Osteocyte (in vitro differentiated cells): Measurements from ENCODE around the gene STAG3. TPM values are rescaled to one million over a fixed set of nuclear protein-coding genes. Genes with fewer than 3 reads are reported as not detected.

Source experiments
- DNase-seq: peaks from one replicate; pipeline ENCODE4 v3.0.0; 2021; ENCODE audit warnings: mixed read lengths; ENCODE audit not compliant: unreplicated experiment; ENCODE audit errors: extremely low spot score
- H3K27ac Mint-ChIP-seq: one replicate; pipeline ENCODE4 v1.8.0; 2021; ENCODE audit warnings: mild to moderate bottlenecking, mixed read lengths; ENCODE audit not compliant: unreplicated experiment
- H3K27me3 Mint-ChIP-seq: one replicate; pipeline ENCODE4 v1.8.0; 2021; ENCODE audit warnings: mixed read lengths; ENCODE audit not compliant: unreplicated experiment
- H3K36me3 Mint-ChIP-seq: one replicate; pipeline ENCODE4 v1.8.0; 2021; ENCODE audit warnings: mixed read lengths; ENCODE audit not compliant: unreplicated experiment
- H3K4me1 Mint-ChIP-seq: one replicate; pipeline ENCODE4 v1.8.0; 2021; ENCODE audit warnings: mixed read lengths; ENCODE audit not compliant: unreplicated experiment
- H3K4me3 Mint-ChIP-seq: one replicate; pipeline ENCODE4 v1.8.0; 2021; ENCODE audit warnings: mild to moderate bottlenecking, moderate library complexity, mixed read lengths; ENCODE audit not compliant: unreplicated experiment
- H3K9me3 Mint-ChIP-seq: one replicate; pipeline ENCODE4 v1.8.0; 2021; ENCODE audit warnings: mixed read lengths; ENCODE audit not compliant: unreplicated experiment
- CTCF ChIP-seq: fragments of 200-600 bp; sonication (generic); IDR thresholded peaks from 2 replicates; pipeline ENCODE4 v1.5.0; 2021; ENCODE audit warnings: antibody characterized with exemption, mild to moderate bottlenecking, moderate library complexity
- total RNA-seq: library from RNA; stranded (reverse); gene quantifications from 2 replicates; pipeline ENCODE4 v1.2.1, GENCODE V29; 2021

STAG3 gene
- total RNA-seq, 1 donor from 2014 or later, result 1.5 TPM

GRCh38 chr7:100160067-100160466 lies 17.7 kb upstream of the STAG3 start:
- Mint-ChIP-seq H3K4me3 (peak overlapping the region; percentile 29), H3K4me1 (peaks cover 27% of the 10 kb centered on the region), H3K27ac (no peak overlapping the region), H3K9me3 (no peaks in the 10 kb centered on the region), H3K36me3 (peaks cover 4% of the 10 kb centered on the region), H3K27me3 (no peaks in the 10 kb centered on the region)
- no peak for TF ChIP-seq CTCF
- no peak for DNase-seq

- H3K9me3 Mint-ChIP-seq, result no peaks in the 10 kb centered on the region
Observed at GRCh38 chr7:100163006-100163531, 14.6 kb upstream of the STAG3 start.

GRCh38 chr7:100163871-100164270 lies 13.8 kb upstream of the STAG3 start:
- Mint-ChIP-seq H3K36me3 (no peaks in the 10 kb centered on the region), H3K27ac (no peak overlapping the region), H3K9me3 (no peaks in the 10 kb centered on the region), H3K4me3 (no peak overlapping the region), H3K27me3 (peaks cover 8% of the 10 kb centered on the region), H3K4me1 (peaks cover 27% of the 10 kb centered on the region)
- DNase-seq, result no peak
- TF ChIP-seq CTCF, result no peak

More at GRCh38 chr7:100163006-100163531, 14.6 kb upstream of the STAG3 start:
- no peak for DNase-seq
- Mint-ChIP-seq H3K4me1 (peaks cover 23% of the 10 kb centered on the region), H3K27ac (no peak overlapping the region), H3K4me3 (no peak overlapping the region), H3K27me3 (peaks cover 8% of the 10 kb centered on the region), H3K36me3 (no peaks in the 10 kb centered on the region)
- TF ChIP-seq CTCF, result no peak

- peaks cover 27% of the 10 kb centered on the region for H3K4me1 Mint-ChIP-seq
- no peak for DNase-seq
- no peaks in the 10 kb centered on the region for H3K9me3 Mint-ChIP-seq
- H3K27ac Mint-ChIP-seq, result no peak overlapping the region
- H3K4me3 Mint-ChIP-seq, result no peak overlapping the region
- H3K36me3 Mint-ChIP-seq, result peaks cover 2% of the 10 kb centered on the region
- peaks cover 15% of the 10 kb centered on the region for H3K27me3 Mint-ChIP-seq
- no peak for TF ChIP-seq CTCF
Observed at GRCh38 chr7:100166317-100166940, 11.3 kb upstream of the STAG3 start.

GRCh38 chr7:100166970-100167911 lies 10.5 kb upstream of the STAG3 start:
- Mint-ChIP-seq H3K4me1 (peaks cover 27% of the 10 kb centered on the region), H3K4me3 (peak overlapping the region; percentile 74), H3K27ac (no peak overlapping the region), H3K27me3 (peaks cover 15% of the 10 kb centered on the region), H3K9me3 (no peaks in the 10 kb centered on the region), H3K36me3 (peaks cover 2% of the 10 kb centered on the region)
- no peak for TF ChIP-seq CTCF
- no peak for DNase-seq
